ENCODE measurements around the gene COL9A3.

The COL9A3 gene

DNA sequence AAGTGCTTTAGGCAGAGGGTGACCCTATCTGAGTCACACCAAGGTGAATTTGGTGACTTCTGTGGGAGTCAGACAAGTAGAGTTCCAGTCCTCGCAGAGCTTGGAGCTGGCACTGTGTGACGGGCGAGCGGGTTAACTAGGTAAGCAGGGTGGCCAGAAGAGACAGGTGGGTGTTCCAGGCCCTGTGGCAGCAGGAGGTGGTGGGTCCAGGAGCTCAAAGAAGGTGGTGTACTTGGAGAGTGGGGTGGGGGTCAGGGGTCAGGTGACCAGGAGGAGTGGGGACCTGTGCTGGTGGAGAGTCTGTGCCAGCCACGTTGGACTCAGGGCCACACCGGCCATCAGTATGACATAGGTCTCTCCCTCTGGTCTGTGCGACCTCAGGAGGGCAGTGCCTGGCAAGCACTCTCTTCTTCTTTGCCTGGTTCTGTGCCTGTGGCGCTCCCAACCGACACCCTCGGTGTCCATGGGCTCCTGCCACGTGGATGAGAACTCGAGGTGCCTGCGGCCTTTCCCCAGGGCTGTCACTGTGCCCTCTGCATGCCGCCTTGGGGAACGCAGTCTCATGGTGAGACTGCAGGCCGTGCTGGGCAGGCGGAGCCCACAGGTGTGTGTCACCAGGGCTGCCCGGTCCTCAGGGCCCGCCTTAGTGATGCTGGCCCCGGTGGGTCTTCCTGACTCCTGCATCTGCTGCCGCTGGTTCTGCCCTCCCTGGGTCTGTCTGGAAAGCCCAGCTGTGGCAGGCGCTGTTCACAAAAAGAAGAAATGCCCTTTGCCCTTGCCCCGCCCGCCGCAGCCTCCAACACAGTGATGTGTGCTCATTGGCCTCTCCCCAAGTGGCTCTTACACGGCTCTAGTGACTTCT is 18.9 kb upstream of the COL9A3 start:
- TF ChIP-seq CTCF (conservative IDR thresholded peaks at IDR 0.05; ENCODE audit: low read depth, low read length): no peak
- no peak overlapping the region for H3K4me3 ChIP-seq (ENCODE audit: low read length)
- no peak for DNase-seq (ENCODE audit: low read depth)

DNA sequence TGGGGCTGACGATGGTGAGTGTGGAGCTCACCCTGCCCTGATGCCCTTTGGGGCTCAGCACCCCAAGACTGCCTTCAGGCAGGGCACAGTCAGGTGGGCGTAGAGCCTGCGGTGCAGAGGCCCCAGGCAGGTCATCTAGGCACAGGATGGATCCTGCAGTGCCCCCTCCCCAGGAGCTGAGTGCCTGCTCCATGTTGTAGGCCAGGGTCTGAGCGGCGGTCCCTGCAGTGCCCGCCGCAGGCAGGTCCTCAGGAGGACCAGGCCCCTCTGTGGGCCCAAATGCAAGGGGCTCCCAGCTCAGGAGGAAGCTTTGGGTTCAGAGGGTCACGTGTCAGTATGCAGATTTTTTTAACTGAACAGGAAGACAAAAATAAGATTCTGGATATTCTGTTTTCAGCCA is 17.8 kb upstream of the COL9A3 start:
- no peak for TF ChIP-seq CTCF (conservative IDR thresholded peaks at IDR 0.05; ENCODE audit: low read depth, low read length)
- no peak overlapping the region for H3K4me3 ChIP-seq (ENCODE audit: low read length)
- no peak for DNase-seq (ENCODE audit: low read depth)

DNA sequence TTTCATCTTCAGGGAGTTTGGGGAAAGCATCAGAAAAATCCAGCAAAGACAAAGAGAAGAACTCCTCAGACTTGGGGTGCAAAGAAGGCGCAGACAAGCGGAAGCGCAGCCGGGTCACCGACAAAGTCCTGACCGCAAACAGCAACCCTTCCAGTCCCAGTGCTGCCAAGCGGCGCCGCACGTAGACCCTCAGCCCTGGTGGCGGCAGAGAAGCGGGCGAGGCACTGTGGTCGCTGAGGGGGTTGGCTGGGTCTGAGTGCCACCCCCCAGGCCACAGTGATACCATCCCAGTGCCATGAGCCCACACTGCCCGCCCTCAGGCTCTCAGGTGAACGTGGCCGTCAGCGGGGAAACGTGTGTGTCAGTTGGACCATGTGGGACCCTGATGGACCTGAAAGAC is 17.4 kb upstream of the COL9A3 start:
- TF ChIP-seq CTCF (conservative IDR thresholded peaks at IDR 0.05; ENCODE audit: low read depth, low read length): no peak
- no peak for DNase-seq (ENCODE audit: low read depth)
- no peak overlapping the region for H3K4me3 ChIP-seq (ENCODE audit: low read length)

DNA sequence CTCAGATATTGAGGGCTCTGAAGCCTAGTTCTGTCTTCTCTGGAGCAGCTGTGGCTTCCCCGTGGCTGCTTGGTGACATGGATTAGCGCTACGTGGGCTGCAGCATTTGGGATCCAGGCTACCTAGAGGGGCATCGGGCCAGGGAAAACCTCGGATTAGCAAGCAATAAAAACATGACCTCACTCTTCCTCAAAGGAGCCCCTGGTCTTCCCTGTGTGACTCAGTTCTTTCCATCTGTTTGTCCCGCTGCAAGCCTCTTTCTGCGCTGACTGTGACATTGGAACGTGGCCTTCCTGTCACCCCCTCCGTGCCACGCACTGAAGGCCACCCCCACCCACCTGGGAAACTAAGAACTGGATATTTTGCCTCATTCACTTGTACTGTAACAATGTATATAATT is 17.0 kb upstream of the COL9A3 start:
- H3K4me3 ChIP-seq (ENCODE audit: low read length): no peak overlapping the region
- no peak for DNase-seq (ENCODE audit: low read depth)
- TF ChIP-seq CTCF (conservative IDR thresholded peaks at IDR 0.05; ENCODE audit: low read depth, low read length): no peak

DNA sequence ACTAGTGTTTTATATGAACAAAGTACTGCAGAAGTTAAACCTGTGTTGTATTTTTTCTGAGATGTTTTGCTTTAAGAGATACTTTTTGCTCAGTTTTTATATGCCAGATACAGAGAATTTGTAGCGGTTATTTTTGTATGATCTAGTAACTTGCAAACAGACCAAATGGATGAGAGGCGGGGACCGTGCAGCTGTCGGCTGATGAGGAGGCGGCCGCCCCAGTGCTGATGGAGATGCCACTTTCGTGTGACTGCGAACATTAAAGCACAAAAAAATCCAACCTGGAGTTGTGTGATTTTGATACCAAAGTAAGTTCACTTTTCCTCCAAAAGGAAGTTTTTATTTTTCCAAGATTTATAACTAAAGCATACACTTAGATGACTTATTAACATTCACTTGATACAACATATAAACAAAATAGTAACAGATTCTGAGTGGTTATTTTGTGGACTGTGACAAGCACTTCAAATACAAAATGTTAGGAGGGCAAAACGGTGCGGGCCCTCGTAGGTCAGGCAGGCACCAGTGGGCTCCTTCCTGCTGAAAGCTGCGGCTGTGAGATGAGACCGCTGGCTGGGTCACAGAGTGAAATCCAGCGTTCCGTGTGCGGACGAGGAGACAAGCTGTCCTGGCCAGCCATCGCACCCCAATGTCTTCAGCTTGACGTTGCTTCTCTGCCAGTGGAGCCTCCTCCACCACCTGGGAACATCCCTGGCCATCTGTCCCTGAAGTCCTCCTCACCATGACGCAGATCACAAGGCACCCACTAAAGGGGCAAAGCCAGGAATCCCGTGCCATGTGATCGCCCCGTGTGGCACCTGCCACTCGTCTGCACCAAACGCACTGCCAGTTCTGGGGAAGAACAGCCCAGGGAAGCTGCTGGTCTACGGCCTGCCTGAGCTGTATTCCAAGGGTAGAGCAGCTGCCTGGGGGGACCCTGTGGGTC is 16.3 kb upstream of the COL9A3 start:
- no peak for DNase-seq (ENCODE audit: low read depth)
- no peak overlapping the region for H3K4me3 ChIP-seq (ENCODE audit: low read length)

DNA sequence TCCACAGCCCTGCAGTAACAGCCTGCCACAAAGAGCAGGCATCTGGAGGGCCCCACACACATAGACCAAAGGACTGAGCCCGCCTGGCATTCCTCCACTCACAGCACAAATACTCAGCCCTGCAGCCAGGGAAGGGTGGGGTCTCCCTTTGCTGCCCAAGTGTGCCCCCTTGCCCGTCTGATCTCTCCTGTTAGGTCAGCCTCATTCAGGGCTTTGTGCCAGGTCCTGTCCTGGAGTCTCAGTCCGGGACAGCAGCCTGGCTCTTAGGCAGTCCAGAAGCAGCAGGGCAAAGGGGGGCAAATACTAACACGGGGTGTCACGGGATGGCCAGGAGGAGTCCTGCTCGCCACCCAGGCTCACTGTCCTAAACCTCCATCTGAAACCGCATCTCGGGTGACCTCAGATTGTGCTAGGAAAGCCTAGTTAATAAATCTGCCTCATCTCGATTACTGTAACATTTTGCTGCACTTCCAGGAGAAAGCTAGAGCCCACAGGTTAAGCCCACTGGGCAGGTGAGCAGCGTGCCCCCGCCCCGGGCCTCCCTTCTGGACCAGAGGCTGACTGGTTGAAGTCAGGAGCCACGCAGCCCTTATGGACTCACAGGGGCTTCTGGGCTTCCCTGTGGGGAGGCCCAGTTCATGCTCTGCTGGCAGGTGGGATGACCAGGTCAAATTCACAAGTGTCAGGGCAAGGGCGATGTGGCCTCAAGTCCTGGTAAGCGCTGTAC is 15.4 kb upstream of the COL9A3 start:
- no peak for DNase-seq (ENCODE audit: low read depth)
- H3K4me3 ChIP-seq (ENCODE audit: low read length): no peak overlapping the region
- no peak for TF ChIP-seq CTCF (conservative IDR thresholded peaks at IDR 0.05; ENCODE audit: low read depth, low read length)

More for the DNA sequence above, 16.3 kb upstream of the COL9A3 start:
- TF ChIP-seq CTCF (conservative IDR thresholded peaks at IDR 0.05; ENCODE audit: low read depth, low read length): no peak

Data from retinal pigment epithelial cell (primary cell).